Measurements from ENCODE around the gene ZC2HC1B. TPM values are rescaled to one million over a fixed set of nuclear protein-coding genes. Genes with fewer than 3 reads are reported as not detected.
"Not testable (repeated sequence)": the region's sequence is repeated elsewhere in the genome, so short reads cannot be mapped to it uniquely, and the experiment has no call there.

Gene ZC2HC1B
- total RNA-seq, 1 experiment from 2014 or later, result not detected

GRCh38 chr6:143874503-143874902, 10.2 kb downstream of the ZC2HC1B start:
- not testable (repeated sequence) for H3K4me2 ChIP-seq (ENCODE audit: insufficient read depth, insufficient read length, low read length); H3K4me1 Mint-ChIP-seq; H3K27ac Mint-ChIP-seq; H2BK12ac ChIP-seq (ENCODE audit: insufficient read length, low read depth, low read length); H3K23ac ChIP-seq (ENCODE audit: insufficient read length, low read depth, low read length); H4K91ac ChIP-seq (ENCODE audit: insufficient read length, low read depth, low read length); H2BK120ac ChIP-seq (ENCODE audit: low read depth, low read length, poor library complexity, severe bottlenecking); H4K8ac ChIP-seq (replicated peaks; ENCODE audit: insufficient read length, low read depth, low read length); H4K5ac ChIP-seq (ENCODE audit: insufficient read length, low read depth, low read length); H2AFZ ChIP-seq (ENCODE audit: low read length); H3K4me3 Mint-ChIP-seq; H3T11ph ChIP-seq (ENCODE audit: low read length); H3K56ac ChIP-seq (ENCODE audit: insufficient read length, low read depth, low read length); H3K14ac ChIP-seq (ENCODE audit: insufficient read depth, low read length); H3K4ac ChIP-seq (ENCODE audit: low read depth, low read length); H3K4me1 ChIP-seq (ENCODE audit: insufficient read depth, low read length); DNase-seq; H3K79me2 ChIP-seq (ENCODE audit: insufficient read depth, low read length); H2AK5ac ChIP-seq (ENCODE audit: insufficient read length, low read length); H3K9me3 ChIP-seq (ENCODE audit: control insufficient read depth, low read depth, low read length); H3K79me1 ChIP-seq (ENCODE audit: insufficient read depth, low read depth, low read length, poor library complexity, severe bottlenecking); H2BK15ac ChIP-seq (ENCODE audit: low read depth, low read length); H4K20me1 ChIP-seq (ENCODE audit: control insufficient read depth, insufficient read depth, insufficient read length); H3K18ac ChIP-seq (ENCODE audit: insufficient read length, low read depth, low read length); H3K23me2 ChIP-seq (ENCODE audit: insufficient read length, low read depth, low read length, poor library complexity, severe bottlenecking); H3K27me3 ChIP-seq (ENCODE audit: insufficient read depth, low read length); H3K27me3 Mint-ChIP-seq (ENCODE audit: low read depth); H3K9ac ChIP-seq (ENCODE audit: extremely low read depth, insufficient read length, low read length); H3K27ac ChIP-seq (ENCODE audit: insufficient read length, low read depth, low read length); H2BK20ac ChIP-seq (ENCODE audit: low read depth, low read length, poor library complexity, severe bottlenecking); H2BK5ac ChIP-seq (ENCODE audit: insufficient read length, low read length)
- Mint-ChIP-seq H3K9me3 (peaks cover 15 to 28% of the 10 kb centered on the region in 2 experiments), H3K36me3 (ENCODE audit: insufficient read depth in 1 of 3, low read depth in 3 of 3) (peaks cover 3 to 12% (median 8%) of the 10 kb centered on the region in 3 experiments; a peak in 6 of 7 replicates)
